ENCODE measurements around the gene MBD5. TPM values are rescaled to one million over a fixed set of nuclear protein-coding genes. Genes with fewer than 3 reads are reported as not detected.

Gene MBD5
- total RNA-seq (10 to 100 TPM; 32.5 to 42.4 TPM), polyA plus RNA-seq (ENCODE audit: insufficient read length in 6 of 6) (10 to 100 TPM; 39.8 to 58.0 (median 46.3) TPM)
- long read RNA-seq, donor 1, full-length matches to known transcripts: 3 of 17 reads
- long read RNA-seq, donor 1, partial matches to known transcripts: 14 of 17 reads
- long read RNA-seq, donor 1, other reads (novel, unspliced or antisense): 0 of 17 reads
- long read RNA-seq, donor 2, full-length matches to known transcripts: 7 of 7 reads
- long read RNA-seq, donor 2, partial matches to known transcripts: 0 of 7 reads
- long read RNA-seq, donor 2, other reads (novel, unspliced or antisense): 0 of 7 reads
- long read RNA-seq, donor 3, full-length matches to known transcripts: 5 of 5 reads
- long read RNA-seq, donor 3, partial matches to known transcripts: 0 of 5 reads
- long read RNA-seq, donor 3, other reads (novel, unspliced or antisense): 0 of 5 reads
- long read RNA-seq, donor 4, full-length matches to known transcripts: 3 of 3 reads
- long read RNA-seq, donor 4, partial matches to known transcripts: 0 of 3 reads
- long read RNA-seq, donor 4, other reads (novel, unspliced or antisense): 0 of 3 reads
- long read RNA-seq, donor 5, full-length matches to known transcripts: 8 of 13 reads
- long read RNA-seq, donor 5, partial matches to known transcripts: 5 of 13 reads
- long read RNA-seq, donor 5, other reads (novel, unspliced or antisense): 0 of 13 reads
- long read RNA-seq, donor 6, full-length matches to known transcripts: 6 of 6 reads
- long read RNA-seq, donor 6, partial matches to known transcripts: 0 of 6 reads
- long read RNA-seq, donor 6, other reads (novel, unspliced or antisense): 0 of 6 reads
- long read RNA-seq, donor 7, full-length matches to known transcripts: 2 of 2 reads
- long read RNA-seq, donor 7, partial matches to known transcripts: 0 of 2 reads
- long read RNA-seq, donor 7, other reads (novel, unspliced or antisense): 0 of 2 reads
- long read RNA-seq, donor 8, full-length matches to known transcripts: 3 of 3 reads
- long read RNA-seq, donor 8, partial matches to known transcripts: 0 of 3 reads
- long read RNA-seq, donor 8, other reads (novel, unspliced or antisense): 0 of 3 reads
- long read RNA-seq, donor 9: 0 reads
- long read RNA-seq, donor 10, full-length matches to known transcripts: 1 of 2 reads
- long read RNA-seq, donor 10, partial matches to known transcripts: 1 of 2 reads
- long read RNA-seq, donor 10, other reads (novel, unspliced or antisense): 0 of 2 reads
- long read RNA-seq, donor 11, full-length matches to known transcripts: 4 of 9 reads
- long read RNA-seq, donor 11, partial matches to known transcripts: 5 of 9 reads
- long read RNA-seq, donor 11, other reads (novel, unspliced or antisense): 0 of 9 reads
- long read RNA-seq, donor 12, full-length matches to known transcripts: 6 of 6 reads
- long read RNA-seq, donor 12, partial matches to known transcripts: 0 of 6 reads
- long read RNA-seq, donor 12, other reads (novel, unspliced or antisense): 0 of 6 reads

DNA sequence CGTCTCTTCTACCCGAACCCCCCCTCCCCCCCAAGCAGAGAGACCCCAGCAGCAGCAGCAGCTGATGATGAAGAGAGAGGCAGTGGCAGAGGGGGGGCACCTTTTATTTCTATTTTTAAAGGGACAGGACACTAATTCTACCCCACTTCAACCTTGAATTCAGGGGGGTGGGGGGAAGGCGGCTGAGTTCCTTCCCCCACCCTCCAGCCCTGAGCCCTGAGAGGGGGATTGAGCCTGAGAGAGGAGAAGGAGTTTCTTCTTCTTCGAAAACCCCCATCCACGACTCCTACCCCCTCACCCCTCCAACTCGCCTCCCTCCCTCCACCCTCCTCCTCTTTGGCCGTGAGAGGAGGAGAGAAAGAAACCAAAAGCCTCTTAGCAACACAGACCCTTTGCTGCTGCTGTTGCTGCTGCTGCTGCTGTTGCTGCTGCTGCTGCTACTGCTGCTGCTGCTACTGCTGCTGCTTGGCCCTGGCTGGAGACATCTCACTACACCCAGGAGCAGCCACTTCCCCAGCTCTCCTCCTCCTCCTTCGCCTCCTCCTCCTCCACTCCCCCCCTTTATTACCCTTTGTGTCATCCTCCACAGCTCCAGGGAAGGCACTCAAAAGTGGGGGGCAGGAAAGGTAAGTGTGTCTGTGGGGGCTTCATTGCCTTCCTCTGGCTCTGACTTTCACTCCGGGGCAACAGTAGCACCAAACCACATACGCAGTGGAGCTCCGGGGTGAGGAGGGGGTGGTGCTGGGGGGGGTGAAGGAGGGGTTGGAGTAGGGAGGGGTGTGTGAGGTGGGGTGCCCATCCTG is at the start of gene MBD5:
Gene MBD5 (plus strand): TSS at position 33 of the 803 bp plus-strand sequence.
- ATAC-seq (peak; percentile 20), DNase-seq (peak in 2 of 4 donors; percentile 46 to 60)
- intact Hi-C loops (cut with DNase I): no loop called here
- Histone ChIP-seq H3K36me3 (no peaks in the 10 kb centered on the region), H3K27ac (peak within 1 kb of the TSS; percentile 91 to 94), H3K4me1 (peaks cover 14 to 44% of the 10 kb centered on the region in 2 donors), H3K9me3 (no peaks in the 10 kb centered on the region), H3K4me3 (peak within 1 kb of the TSS; percentile 63 to 76), H3K27me3 (no peaks in the 10 kb centered on the region)
- TF ChIP-seq CTCF (IDR thresholded peaks at IDR 0.05): no peak

DNA sequence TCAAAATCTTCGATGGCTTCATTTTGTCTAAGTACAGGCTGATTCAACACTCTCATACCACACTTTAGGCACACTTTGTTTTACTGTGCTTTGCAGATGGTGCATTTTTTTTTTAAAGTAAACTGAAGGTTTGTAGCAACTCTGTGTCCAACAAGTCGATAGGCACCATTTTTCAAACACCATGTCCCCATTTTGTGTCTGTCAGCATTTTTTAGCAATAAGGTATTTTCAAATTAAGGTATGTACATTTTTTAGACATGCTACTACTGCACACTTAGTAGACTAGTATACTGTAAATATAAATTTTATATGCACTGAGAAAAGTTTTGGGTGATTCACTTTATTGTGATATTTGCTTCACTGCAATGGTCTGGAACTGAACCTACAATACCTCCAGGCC is 44.8 kb upstream of the MBD5 start:
- Histone ChIP-seq H3K27ac (no peak overlapping the region), H3K4me3 (no peak overlapping the region), H3K4me1 (no peaks in the 10 kb centered on the region), H3K27me3 (no peaks in the 10 kb centered on the region), H3K9me3 (no peaks in the 10 kb centered on the region), H3K36me3 (peaks cover 0 to 11% of the 10 kb centered on the region in 2 donors)
- ATAC-seq: no peak
- TF ChIP-seq CTCF (IDR thresholded peaks at IDR 0.05): no peak
- intact Hi-C loops (cut with DNase I): no loop called here
- no peak for DNase-seq

DNA sequence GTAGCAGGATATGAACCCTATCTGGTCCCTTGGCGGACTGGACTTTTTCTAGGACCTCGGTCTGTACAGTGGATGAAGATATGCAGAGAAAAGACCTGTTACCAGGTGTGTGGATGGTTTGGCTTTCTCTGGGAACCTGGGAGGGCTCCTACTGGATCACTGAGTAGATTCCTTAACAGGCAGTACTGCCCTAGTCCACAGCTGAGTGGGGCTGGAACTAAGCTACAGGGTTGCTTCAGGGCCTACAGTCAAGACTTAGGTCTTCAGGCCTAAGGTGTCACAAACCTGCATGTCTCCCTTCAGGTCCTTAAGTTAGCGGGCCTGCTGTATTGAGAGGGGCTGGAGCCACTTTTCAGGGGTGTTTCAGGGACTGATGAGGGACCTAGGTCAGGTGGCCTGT is 43.2 kb upstream of the MBD5 start:
- Histone ChIP-seq H3K36me3 (peaks cover 0 to 7% of the 10 kb centered on the region in 2 donors), H3K27me3 (no peaks in the 10 kb centered on the region)
- intact Hi-C loops (cut with DNase I): no loop called here

More for the DNA sequence above, 43.2 kb upstream of the MBD5 start:
- Histone ChIP-seq H3K9me3 (no peaks in the 10 kb centered on the region), H3K4me1 (no peaks in the 10 kb centered on the region), H3K27ac (no peak overlapping the region), H3K4me3 (no peak overlapping the region)
- no peak for TF ChIP-seq CTCF (IDR thresholded peaks at IDR 0.05)
- ATAC-seq (no peak), DNase-seq (no peak)
